IPS DF 19.7 (cell line): ENCODE measurements around the gene TMPRSS2.

Experiments
- DNase-seq: peaks from one replicate; pipeline ENCODE4 v3.0.0-alpha.2; 2013; ENCODE audit warnings: low read depth, low spot score

Gene TMPRSS2

GRCh38 chr21:41482301-41482700 is 25.7 kb downstream of the TMPRSS2 start:
- no peak for DNase-seq

- no peak for DNase-seq
Measured at GRCh38 chr21:41481191-41481590, 26.8 kb downstream of the TMPRSS2 start.

DNA sequence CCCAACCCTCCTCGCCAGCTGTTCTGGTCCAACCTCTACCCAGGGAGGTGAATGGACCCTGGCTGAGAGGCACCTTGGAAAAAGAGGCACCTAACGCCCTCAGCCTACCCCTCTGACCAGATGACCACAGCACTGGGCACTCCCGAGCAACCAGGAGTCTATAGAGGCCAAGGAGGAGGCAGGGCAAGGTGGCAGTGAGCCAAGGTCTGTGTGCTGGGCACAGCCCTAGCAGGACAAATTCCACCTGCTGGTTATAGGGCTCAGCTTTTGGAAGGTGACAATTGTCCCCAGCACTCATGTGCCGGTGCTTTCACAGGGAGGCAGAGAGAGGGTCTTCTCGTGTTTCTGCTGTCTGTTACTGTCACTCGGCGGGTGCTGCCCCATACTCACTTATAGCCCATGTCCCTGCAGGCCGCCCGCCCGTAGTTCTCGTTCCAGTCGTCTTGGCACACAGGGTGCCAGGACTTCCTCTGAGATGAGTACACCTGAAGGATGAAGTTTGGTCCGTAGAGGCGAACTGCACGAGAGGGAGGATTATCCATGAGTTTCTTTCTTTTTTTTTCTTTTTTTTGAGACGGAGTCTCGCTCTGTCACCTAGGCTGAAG is 27.8 kb downstream of the TMPRSS2 start:
- DNase-seq: no peak

DNA sequence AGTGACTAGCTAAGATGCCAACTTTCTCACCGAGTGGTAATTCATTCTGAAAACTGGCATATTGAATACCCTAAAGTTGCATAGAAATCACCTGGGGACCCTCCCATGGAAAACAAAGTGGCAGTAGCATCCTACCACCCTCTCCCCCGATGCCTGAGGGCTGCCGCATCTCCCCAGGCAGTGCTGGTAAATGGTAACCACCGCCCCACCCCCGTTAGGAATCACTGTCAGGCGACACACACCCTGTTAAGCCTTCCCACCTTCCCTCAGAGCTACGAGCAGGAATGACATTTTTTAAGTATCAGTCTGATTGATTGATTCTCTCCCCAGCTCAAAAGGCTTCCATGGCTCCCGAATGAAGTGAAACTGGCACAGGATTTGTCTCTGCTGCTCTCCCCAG is 28.3 kb downstream of the TMPRSS2 start:
- no peak for DNase-seq

DNA sequence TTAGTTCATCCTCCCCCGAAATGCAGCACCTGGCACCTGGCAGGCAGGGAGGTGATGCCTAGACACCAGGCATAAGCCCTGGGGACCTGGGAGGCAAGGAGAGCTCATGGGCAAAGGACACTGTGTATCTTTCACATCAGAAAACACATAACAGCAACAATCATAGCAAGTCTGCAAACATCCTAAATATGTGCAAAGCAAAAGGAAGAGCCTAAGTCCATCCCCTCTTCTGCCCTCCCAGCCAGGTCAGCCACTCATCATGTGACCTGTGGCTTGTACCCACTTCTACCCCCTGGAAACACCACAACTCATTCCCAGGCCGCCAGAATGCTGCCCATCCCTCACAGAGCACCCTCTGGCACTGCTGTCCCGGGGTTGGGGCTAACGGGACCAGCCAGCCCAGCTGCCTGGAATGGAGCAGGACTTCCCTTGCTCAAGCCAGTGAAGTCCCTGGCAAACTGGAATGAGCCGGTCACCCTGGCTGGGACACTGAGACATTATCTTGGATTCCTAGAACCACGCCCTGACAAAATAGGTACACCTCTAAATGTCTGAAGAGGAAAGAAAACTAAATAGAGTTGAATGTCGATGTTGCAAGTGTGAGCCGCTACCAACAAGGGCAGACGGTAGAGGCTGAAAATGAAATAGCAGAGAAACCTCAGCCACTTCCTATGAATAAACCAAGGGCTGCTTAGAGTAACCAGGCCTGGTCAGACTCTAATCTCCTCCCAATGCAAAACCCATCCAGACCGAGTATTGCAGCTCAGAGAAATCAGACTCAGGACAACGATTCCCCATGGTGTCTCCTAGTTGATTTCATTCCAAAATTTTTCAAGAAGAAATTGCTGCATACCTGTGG is 29.4 kb downstream of the TMPRSS2 start:
- DNase-seq: no peak

DNA sequence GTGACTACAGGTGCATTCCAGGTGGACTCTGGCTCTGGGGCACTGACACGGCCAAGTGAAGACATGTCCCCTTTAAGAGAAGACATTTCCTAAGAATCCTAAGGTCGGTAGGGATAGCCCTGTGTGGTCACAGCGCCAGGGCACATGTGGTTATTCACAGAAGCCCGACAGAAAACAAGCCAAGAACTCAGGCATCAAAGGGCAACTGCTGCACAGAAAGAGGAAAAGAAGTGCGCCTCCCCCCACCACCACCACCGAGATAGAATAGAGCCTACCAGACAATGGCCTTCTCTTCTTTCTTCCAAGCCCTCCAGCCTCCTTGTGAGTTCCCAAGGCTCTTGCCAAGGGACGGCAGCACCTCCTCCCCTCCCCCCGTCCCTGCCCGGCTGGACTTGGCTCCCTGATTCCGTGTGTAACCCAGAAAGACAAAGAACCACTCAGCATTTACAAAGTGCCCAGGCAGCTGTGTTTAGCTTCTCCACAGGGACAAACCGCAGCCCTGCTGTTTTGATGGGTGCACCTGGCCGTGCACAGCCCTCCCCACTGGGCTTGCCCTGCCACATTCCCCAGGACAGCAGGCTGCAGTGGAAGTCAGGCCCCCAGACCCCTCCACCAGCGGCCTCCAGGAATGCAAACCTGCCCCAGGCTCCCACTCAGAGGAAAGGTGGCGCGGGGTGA is 30.2 kb downstream of the TMPRSS2 start:
- peak; percentile 56 for DNase-seq

GRCh38 chr21:41475714-41476420 is 32.1 kb downstream of the TMPRSS2 start:
- no peak for DNase-seq

GRCh38 chr21:41472753-41473548 is 35.0 kb downstream of the TMPRSS2 start:
- no peak for DNase-seq

DNA sequence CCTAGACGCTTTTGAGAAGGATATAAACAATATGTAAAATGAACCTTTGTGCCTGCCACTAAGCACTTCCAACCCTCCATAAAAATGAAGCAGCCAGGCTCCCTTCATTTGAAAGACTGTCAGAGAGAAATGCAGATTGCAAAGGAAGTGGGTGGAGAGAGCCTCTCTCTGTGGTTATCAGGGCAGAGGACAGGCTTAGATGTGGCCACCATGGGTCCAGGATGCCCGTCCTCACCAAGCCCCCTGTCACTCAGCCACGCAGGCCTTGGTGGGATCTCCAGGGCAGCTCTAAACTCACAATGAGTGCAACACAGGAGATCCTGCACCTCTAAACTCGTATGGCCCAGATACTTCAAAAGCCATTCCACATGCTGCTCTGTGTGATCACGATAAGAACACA is 37.9 kb downstream of the TMPRSS2 start:
- DNase-seq: no peak

DNA sequence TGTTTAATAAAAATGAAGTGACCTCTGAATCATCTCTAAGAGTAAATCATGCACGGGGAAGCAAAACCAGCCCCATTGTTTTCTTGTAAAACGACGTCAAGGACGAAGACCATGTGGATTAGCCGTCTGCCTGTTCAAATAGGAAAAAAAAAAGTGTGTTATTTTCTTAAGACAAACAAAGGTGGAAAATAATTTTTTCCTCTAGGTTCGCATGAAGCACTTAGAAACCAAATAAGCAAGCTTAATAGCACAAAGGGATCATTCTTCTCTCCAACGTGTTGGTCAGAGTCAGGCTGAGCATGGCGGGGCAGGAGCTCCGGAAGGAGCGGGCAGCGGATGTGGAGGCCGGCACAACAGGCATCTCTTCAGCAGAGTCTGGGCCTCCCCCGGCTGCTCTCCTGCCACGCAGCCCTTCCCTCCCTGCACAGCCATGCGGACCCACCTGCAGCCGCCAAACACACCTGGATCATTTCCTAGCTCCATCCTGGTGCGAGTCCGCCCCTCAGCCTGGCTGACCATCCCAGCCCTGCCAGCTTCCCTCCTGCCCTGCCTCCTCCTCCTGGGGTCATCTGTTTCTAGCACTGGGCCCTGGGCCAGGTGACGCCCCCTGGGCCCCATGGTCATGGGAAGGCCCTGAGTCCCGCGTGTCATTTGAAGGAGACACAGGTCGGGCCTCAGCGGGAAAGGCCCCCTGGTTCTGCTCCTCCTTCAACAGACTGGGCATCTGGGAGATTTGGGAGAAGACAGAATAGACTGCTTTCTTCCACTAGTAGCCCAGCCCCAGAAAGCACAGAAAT is 41.7 kb downstream of the TMPRSS2 start:
- no peak for DNase-seq

- DNase-seq: no peak
Measured at GRCh38 chr21:41465176-41465781, 42.7 kb downstream of the TMPRSS2 start.

DNA sequence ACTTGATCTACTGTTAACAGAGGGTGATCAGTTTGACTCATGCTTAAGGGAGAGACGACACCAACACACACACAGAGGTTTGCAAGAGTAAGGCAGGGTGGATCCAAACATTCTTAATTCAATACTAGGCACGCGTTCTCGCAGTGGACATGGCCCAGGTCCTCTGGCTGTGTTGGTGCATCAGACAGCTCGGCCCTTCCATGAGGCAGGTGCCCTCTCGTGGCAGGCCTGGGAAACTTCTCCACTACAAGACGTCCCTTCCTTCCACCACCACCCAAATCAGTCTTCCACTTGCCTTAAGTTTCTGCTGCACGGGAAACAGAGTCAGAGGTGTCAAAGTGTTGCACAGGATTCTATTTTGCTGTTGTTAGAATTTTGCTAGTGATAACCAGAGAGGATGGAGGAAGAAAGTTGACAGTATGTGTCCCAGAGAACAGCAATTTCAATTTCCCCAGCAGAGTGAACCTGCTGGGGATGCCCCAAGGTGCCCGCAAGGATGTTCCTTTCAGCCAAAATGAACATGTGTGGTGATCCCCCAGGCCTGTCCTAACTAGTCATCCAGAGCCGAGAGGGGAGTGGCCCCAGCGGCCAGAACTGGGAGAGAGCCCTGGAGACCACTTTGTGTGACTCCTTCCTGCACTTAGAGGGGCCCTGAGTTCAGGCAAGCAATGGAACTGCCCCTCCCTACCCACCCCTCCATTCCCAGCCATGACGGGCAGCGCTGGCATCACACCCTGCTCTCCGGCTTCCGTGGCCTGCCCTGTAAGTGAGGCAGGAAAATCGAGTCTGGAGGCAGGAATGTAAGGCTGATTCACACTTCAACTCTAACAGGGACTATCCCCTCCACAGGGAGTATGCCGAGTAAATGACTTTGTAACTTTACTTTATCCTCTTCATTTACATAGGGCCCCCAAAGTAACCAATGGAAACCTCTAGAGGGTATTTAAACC is 47.1 kb downstream of the TMPRSS2 start:
- no peak for DNase-seq

GRCh38 chr21:41459884-41460534 is 47.9 kb downstream of the TMPRSS2 start:
- DNase-seq: no peak

GRCh38 chr21:41458559-41458958 is 49.4 kb downstream of the TMPRSS2 start:
- no peak for DNase-seq

DNA sequence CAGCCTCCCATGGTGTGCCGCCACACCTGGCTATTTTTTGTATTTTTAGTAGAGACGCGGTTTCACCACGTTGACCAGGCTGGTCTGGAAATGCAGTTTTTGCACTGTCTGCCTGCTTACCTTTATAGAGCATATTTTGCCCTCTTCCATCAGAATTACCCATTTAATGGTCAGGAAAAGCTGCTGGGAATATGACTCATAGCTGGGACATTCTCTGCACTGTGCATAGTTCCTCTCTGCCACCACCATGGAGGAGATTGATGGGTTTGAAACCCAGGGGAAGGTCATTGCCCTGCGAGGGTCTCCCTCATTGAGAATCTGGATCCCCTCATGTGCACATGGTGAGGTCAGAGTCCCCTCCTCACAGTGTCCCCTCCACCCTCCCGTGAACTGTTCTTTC is 49.8 kb downstream of the TMPRSS2 start:
- DNase-seq: no peak

DNA sequence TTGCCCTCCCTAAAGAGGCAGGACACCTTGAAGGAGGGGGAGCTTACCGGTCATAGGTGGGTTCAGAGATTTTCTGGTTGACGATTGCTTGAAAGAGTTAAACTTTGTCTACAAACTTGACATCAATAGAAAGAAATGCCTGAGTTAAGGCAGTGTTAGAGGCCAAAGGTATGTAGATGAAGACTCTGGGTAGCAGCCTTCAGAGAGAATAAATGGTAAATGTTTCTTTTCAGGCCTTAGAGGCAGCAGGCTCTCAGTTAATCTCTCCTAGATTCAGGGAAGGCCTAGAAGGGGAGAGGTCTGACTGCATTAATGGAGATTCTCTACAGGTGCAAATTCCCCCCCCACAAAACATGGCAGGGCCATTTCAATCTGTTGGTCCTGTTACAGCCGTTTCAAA is 54.2 kb downstream of the TMPRSS2 start:
- DNase-seq: no peak

DNA sequence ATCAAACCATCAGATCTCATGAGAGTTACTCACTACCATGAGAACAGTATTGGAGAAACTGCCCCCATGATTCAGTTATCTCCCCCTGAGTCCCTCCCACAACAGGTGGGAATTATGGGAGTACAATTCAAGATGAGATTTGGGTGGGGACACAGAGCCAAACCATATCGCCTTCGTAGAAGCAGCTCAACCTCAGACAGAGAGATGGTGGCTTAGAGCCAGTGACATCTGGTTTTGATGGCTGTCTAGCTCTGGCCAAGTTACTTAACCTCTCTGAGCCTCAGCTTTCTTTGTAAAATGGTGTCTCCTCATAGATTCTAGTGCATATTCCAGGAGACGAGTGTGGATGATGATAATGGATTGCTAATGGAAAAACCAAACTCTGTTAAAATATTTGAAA is 54.8 kb downstream of the TMPRSS2 start:
- DNase-seq: no peak
